Keratinocyte (primary cell): ENCODE results near the gene CNGA1.

Experiments used
- CTCF ChIP-seq, 3 experiments: IDR thresholded peaks in 1 of 3; conservative IDR thresholded peaks in 1 of 3; optimal IDR thresholded peaks in 1 of 3; 2 replicates in 2 of 3; 3 replicates in 1 of 3; pipeline versions ENCODE3 to v1.5.1; 2011; ENCODE audit warnings: low read length in 3 of 3, mild to moderate bottlenecking in 3 of 3, moderate library complexity in 2 of 3, control low read depth in 1 of 3, inconsistent platforms in 1 of 3; ENCODE audit not compliant: insufficient read depth in 2 of 3; ENCODE audit errors: extremely low read depth in 1 of 3
- EZH2 ChIP-seq: IDR thresholded peaks from one replicate; pipeline ENCODE4 v1.6.1; 2012; ENCODE audit warnings: inconsistent platforms, mild to moderate bottlenecking, low read length, moderate library complexity

- TF ChIP-seq CTCF (optimal IDR thresholded peaks at IDR 0.05 in 1 of 3, IDR thresholded peaks at IDR 0.05 in 1 of 3, conservative IDR thresholded peaks at IDR 0.05 in 1 of 3; ENCODE audit: extremely low read depth in 1 of 3, insufficient read depth in 2 of 3, low read length in 3 of 3) (no peak), EZH2 (no peak)
These were observed 86.7 kb downstream of the CNGA1 start for GRCh38 chr4:47929682-47930201.
